Measurements from ENCODE around the gene BRME1.

DNA sequence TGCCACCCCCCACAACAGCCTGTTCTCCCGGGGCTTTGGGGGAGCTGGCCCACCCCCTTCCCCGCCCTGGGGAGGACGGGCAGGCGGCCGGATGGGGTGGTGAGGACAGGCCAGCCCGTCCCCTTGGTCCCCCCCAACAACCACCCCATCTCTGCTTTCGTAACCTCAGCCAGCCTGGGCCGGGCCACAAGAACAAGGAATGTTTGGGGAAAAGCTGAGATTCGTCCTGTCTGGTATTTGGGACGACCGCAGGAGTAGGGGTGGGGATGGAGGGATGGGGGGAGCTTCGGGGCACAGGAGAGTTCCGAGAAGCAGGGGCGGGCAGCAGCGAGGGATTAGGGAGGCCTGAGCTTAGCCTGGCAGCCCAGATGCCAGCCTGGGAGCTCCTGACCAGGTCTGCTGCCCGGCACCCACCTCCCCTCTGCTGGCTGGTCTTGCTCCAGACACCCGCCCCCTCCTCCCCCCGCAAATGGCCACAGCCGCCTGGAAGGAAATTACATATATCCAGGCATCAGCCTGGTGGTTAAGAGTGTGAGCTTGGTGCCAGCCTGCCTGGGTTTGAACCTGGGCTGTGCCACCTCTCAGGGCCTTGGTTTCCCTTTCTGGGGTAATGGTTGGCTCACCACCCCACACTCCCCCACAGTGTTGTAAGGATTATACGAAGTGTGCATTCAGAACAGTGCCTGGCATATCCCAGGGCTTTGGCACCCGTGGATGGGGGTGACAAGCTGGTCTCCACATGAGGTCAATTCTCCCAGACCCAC lies 32.6 kb upstream of the BRME1 start, which contains the start of gene PODNL1:
- no peak for TF ChIP-seq EZH2 (IDR thresholded peaks at IDR 0.05; ENCODE audit: borderline replicate concordance)
- TF ChIP-seq, protein P1, sequence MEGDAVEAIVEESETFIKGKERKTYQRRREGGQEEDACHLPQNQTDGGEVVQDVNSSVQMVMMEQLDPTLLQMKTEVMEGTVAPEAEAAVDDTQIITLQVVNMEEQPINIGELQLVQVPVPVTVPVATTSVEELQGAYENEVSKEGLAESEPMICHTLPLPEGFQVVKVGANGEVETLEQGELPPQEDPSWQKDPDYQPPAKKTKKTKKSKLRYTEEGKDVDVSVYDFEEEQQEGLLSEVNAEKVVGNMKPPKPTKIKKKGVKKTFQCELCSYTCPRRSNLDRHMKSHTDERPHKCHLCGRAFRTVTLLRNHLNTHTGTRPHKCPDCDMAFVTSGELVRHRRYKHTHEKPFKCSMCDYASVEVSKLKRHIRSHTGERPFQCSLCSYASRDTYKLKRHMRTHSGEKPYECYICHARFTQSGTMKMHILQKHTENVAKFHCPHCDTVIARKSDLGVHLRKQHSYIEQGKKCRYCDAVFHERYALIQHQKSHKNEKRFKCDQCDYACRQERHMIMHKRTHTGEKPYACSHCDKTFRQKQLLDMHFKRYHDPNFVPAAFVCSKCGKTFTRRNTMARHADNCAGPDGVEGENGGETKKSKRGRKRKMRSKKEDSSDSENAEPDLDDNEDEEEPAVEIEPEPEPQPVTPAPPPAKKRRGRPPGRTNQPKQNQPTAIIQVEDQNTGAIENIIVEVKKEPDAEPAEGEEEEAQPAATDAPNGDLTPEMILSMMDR (IDR thresholded peaks at IDR 0.05; ENCODE audit: poor library complexity), result no peak
